ENCODE measurements around the gene ETV7. TPM values are rescaled to one million over a fixed set of nuclear protein-coding genes. Genes with fewer than 3 reads are reported as not detected.
A peak's percentile ranks its signal among the peaks of the same experiment; 100 is the strongest.

ETV7 gene
- total and polyA plus RNA-seq, 8 donors: 0.08 to 5.6 (median 0.16) TPM; not detected in 2

- TF ChIP-seq CTCF (IDR thresholded peaks at IDR 0.05): no peak
- Histone ChIP-seq H3K27ac (no peak overlapping the region), H3K36me3 (no peaks in the 10 kb centered on the region), H3K27me3 (peaks cover 0 to 56% of the 10 kb centered on the region in 2 donors), H3K9me3 (no peaks in the 10 kb centered on the region), H3K4me1 (peaks cover 3% of the 10 kb centered on the region in 2 donors), H3K4me3 (no peak overlapping the region)
- ATAC-seq (no peak), DNase-seq (no peak)
- intact Hi-C loops (cut with DNase I): no loop called here
Measured at GRCh38 chr6:36329798-36330291, 57.6 kb downstream of the ETV7 start.

GRCh38 chr6:36328600-36328999, 58.9 kb downstream of the ETV7 start:
- Histone ChIP-seq H3K36me3 (no peaks in the 10 kb centered on the region), H3K4me1 (peaks cover 0 to under 1% of the 10 kb centered on the region in 2 donors), H3K27ac (no peak overlapping the region), H3K9me3 (no peaks in the 10 kb centered on the region), H3K27me3 (peaks cover 0 to 43% of the 10 kb centered on the region in 2 donors), H3K4me3 (no peak overlapping the region)
- TF ChIP-seq CTCF (IDR thresholded peaks at IDR 0.05): no peak
- ATAC-seq (no peak), DNase-seq (no peak)
- intact Hi-C loops (cut with DNase I): no loop called here

GRCh38 chr6:36327919-36328236, 59.6 kb downstream of the ETV7 start:
- Histone ChIP-seq H3K4me3 (no peak overlapping the region), H3K27ac (no peak overlapping the region), H3K27me3 (peaks cover 0 to 36% of the 10 kb centered on the region in 2 donors), H3K4me1 (no peaks in the 10 kb centered on the region), H3K36me3 (no peaks in the 10 kb centered on the region), H3K9me3 (no peaks in the 10 kb centered on the region)
- ATAC-seq: no peak
- TF ChIP-seq CTCF (IDR thresholded peaks at IDR 0.05): no peak
- DNase-seq: no peak
- intact Hi-C loops (cut with DNase I): no loop called here

- intact Hi-C loops (cut with DNase I): no loop called here
- no peak for DNase-seq
- no peak for TF ChIP-seq CTCF (IDR thresholded peaks at IDR 0.05)
- Histone ChIP-seq H3K9me3 (no peaks in the 10 kb centered on the region), H3K4me1 (no peaks in the 10 kb centered on the region), H3K4me3 (no peak overlapping the region), H3K36me3 (no peaks in the 10 kb centered on the region), H3K27ac (no peak overlapping the region), H3K27me3 (peaks cover 0 to 31% of the 10 kb centered on the region in 2 donors)
- no peak for ATAC-seq
Measured at GRCh38 chr6:36327226-36327918, 60.1 kb downstream of the ETV7 start.

GRCh38 chr6:36326356-36326995, 61.0 kb downstream of the ETV7 start:
- Histone ChIP-seq H3K27me3 (peaks cover 0 to 25% of the 10 kb centered on the region in 2 donors), H3K4me1 (no peaks in the 10 kb centered on the region), H3K36me3 (no peaks in the 10 kb centered on the region), H3K9me3 (no peaks in the 10 kb centered on the region), H3K27ac (no peak overlapping the region), H3K4me3 (no peak overlapping the region)
- intact Hi-C loops (cut with DNase I): no loop called here
- DNase-seq (peak in 3 of 4 donors; percentile 52 to 95 (median 90)), ATAC-seq (peak; percentile 60)
- no peak for TF ChIP-seq CTCF (IDR thresholded peaks at IDR 0.05)
